Measurements from ENCODE around the gene ASB9. TPM values are rescaled to one million over a fixed set of nuclear protein-coding genes. Genes with fewer than 3 reads are reported as not detected.
A peak's percentile ranks its signal among the peaks of the same experiment; 100 is the strongest.
"Not testable (repeated sequence)": the region's sequence is repeated elsewhere in the genome, so short reads cannot be mapped to it uniquely, and the experiment has no call there.

Gene ASB9
- total RNA-seq, 1 experiment from 2014 or later, result 0.68 TPM

DNA sequence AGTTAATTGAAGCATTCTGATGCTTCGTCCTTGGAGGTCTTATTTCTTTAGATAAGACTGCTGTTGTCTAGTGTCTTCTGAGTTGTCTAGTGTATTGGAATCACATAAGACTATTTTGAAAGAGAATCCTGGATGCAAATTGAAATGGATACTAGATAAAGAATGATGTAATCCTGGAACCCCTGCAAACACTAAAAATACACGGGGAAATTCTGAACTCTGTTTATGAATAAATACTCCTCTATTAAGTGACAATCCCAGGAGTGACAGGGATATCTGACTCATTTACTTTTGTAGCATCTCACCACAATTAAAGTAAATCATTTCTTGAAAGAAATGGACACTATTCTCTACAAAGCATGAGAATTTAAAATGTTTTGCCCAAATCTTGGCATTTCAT, 44.6 kb upstream of the ASB9 start:
- H3K4me1 Mint-ChIP-seq (ENCODE audit: insufficient read depth, unreplicated experiment), result no peaks in the 10 kb centered on the region
- ChIA-PET POLR2A (no interaction called here), CTCF (no interaction called here)
- TF ChIP-seq, protein P1, sequence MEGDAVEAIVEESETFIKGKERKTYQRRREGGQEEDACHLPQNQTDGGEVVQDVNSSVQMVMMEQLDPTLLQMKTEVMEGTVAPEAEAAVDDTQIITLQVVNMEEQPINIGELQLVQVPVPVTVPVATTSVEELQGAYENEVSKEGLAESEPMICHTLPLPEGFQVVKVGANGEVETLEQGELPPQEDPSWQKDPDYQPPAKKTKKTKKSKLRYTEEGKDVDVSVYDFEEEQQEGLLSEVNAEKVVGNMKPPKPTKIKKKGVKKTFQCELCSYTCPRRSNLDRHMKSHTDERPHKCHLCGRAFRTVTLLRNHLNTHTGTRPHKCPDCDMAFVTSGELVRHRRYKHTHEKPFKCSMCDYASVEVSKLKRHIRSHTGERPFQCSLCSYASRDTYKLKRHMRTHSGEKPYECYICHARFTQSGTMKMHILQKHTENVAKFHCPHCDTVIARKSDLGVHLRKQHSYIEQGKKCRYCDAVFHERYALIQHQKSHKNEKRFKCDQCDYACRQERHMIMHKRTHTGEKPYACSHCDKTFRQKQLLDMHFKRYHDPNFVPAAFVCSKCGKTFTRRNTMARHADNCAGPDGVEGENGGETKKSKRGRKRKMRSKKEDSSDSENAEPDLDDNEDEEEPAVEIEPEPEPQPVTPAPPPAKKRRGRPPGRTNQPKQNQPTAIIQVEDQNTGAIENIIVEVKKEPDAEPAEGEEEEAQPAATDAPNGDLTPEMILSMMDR (IDR thresholded peaks at IDR 0.05; ENCODE audit: unreplicated experiment), result no peak
- H3K27me3 Mint-ChIP-seq (ENCODE audit: insufficient read depth, unreplicated experiment), result peaks cover 32% of the 10 kb centered on the region
- H3K4me3 Mint-ChIP-seq (ENCODE audit: unreplicated experiment), result no peak overlapping the region
- BruUV-seq (replicated peaks), result no TSS peak
- H3K36me3 Mint-ChIP-seq (ENCODE audit: insufficient read depth, unreplicated experiment), result no peaks in the 10 kb centered on the region
- DNase-seq (ENCODE audit: unreplicated experiment), result no peak
- no peaks in the 10 kb centered on the region for H3K9me3 Mint-ChIP-seq (ENCODE audit: unreplicated experiment)
- H3K27ac Mint-ChIP-seq (ENCODE audit: low read depth, unreplicated experiment), result no peak overlapping the region
- intact Hi-C loops (cut with micrococcal nuclease), result no loop called here

DNA sequence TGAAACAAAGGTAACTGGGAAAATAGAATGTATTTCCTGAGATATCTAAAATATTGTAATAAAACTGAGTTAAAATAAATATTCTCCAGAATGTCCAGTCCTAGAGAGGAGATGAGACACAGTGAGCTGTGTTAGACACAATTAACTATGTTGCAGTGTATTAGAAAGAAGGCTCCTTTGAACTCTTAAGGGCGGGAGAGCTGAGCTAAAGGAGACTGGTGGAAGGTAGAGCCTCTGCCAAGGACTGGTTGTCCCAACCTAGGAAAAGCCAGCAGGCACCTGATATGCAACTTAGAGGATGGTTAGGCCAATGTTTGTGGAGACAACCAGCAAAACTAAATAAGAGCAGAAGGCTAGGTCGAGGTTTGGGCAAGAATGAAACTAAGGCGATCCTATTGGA, 41.2 kb upstream of the ASB9 start:
- no peak overlapping the region for H3K27ac Mint-ChIP-seq (ENCODE audit: low read depth, unreplicated experiment)
- peaks cover 33% of the 10 kb centered on the region for H3K27me3 Mint-ChIP-seq (ENCODE audit: insufficient read depth, unreplicated experiment)
- no peak overlapping the region for H3K4me3 Mint-ChIP-seq (ENCODE audit: unreplicated experiment)
- no peaks in the 10 kb centered on the region for H3K9me3 Mint-ChIP-seq (ENCODE audit: unreplicated experiment)
- no TSS peak for BruUV-seq (replicated peaks)
- no peak for DNase-seq (ENCODE audit: unreplicated experiment)
- H3K36me3 Mint-ChIP-seq (ENCODE audit: insufficient read depth, unreplicated experiment), result peaks cover 5% of the 10 kb centered on the region
- ChIA-PET POLR2A (no interaction called here), CTCF (interaction anchor here (0.8 to 4.8 kb wide), 5 partner anchors 11 to 156 kb away, joined by 3 to 28 read pairs (median 3); no protein-coding TSS in a partner anchor)
- intact Hi-C loops (cut with micrococcal nuclease), result no loop called here
- no peaks in the 10 kb centered on the region for H3K4me1 Mint-ChIP-seq (ENCODE audit: insufficient read depth, unreplicated experiment)
- TF ChIP-seq, protein P1 (IDR thresholded peaks at IDR 0.05; ENCODE audit: unreplicated experiment), result no peak

DNA sequence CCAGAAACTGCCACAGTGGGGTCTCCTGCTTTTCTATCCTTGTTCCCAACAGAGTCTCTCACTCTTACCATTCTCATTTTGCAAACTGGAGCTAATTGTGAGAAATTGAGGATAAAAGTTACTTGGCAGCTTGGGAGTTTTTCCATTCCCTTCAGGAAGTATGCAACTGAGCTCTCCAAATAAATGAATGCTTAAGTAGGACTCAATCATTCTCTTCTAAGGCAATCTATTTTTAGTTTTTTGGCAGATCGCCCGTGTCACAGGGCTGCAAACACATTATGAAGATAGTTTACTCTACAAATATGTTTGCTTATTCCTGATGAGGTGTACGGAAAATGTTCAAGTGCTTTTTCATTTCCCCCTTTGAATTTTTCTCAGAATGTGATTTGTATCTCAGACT, 40.2 kb upstream of the ASB9 start:
- H3K4me3 Mint-ChIP-seq (ENCODE audit: unreplicated experiment), result no peak overlapping the region
- peaks cover 5% of the 10 kb centered on the region for H3K4me1 Mint-ChIP-seq (ENCODE audit: insufficient read depth, unreplicated experiment)
- TF ChIP-seq, protein P1 (IDR thresholded peaks at IDR 0.05; ENCODE audit: unreplicated experiment), result no peak
- BruUV-seq (replicated peaks), result no TSS peak
- POLR2A ChIA-PET, result interaction anchor here (0.6 kb wide), 1 partner anchor 1459 kb away, joined by 3 read pairs; no protein-coding TSS in a partner anchor
- no peaks in the 10 kb centered on the region for H3K9me3 Mint-ChIP-seq (ENCODE audit: unreplicated experiment)
- peaks cover 33% of the 10 kb centered on the region for H3K27me3 Mint-ChIP-seq (ENCODE audit: insufficient read depth, unreplicated experiment)
- intact Hi-C loops (cut with micrococcal nuclease), result no loop called here
- CTCF ChIA-PET, result interaction anchor here (1.0 to 4.8 kb wide), 2 partner anchors 10 to 157 kb away, joined by 4 to 28 read pairs; no protein-coding TSS in a partner anchor
- H3K27ac Mint-ChIP-seq (ENCODE audit: low read depth, unreplicated experiment), result no peak overlapping the region
- peaks cover 5% of the 10 kb centered on the region for H3K36me3 Mint-ChIP-seq (ENCODE audit: insufficient read depth, unreplicated experiment)
- DNase-seq (ENCODE audit: unreplicated experiment), result peak; percentile 9

DNA sequence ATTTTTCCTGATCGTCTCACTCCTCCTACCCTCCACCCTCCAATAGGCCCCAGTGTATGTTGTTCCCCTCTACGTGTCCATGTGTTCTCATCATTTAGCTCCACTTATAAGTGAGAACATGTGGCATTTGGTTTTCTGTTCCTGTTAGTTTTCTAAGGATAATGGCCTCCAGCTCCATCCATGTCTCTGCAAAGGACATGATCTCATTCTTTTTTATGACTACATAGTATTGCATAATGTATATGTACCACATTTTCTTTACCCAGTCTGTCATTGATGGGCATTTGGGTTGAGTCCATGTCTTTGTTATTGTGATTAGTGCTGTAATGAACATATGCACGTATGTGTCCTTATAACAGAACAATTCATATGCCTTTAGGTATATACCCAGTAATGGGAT, 36.0 kb upstream of the ASB9 start:
- BruUV-seq (replicated peaks); CTCF ChIA-PET; intact Hi-C loops (cut with micrococcal nuclease); H3K4me3 Mint-ChIP-seq (ENCODE audit: unreplicated experiment); POLR2A ChIA-PET; H3K4me1 Mint-ChIP-seq (ENCODE audit: insufficient read depth, unreplicated experiment); H3K27ac Mint-ChIP-seq (ENCODE audit: low read depth, unreplicated experiment); H3K9me3 Mint-ChIP-seq (ENCODE audit: unreplicated experiment); DNase-seq (ENCODE audit: unreplicated experiment); H3K36me3 Mint-ChIP-seq (ENCODE audit: insufficient read depth, unreplicated experiment): not testable (repeated sequence)
- peaks cover 34% of the 10 kb centered on the region for H3K27me3 Mint-ChIP-seq (ENCODE audit: insufficient read depth, unreplicated experiment)

DNA sequence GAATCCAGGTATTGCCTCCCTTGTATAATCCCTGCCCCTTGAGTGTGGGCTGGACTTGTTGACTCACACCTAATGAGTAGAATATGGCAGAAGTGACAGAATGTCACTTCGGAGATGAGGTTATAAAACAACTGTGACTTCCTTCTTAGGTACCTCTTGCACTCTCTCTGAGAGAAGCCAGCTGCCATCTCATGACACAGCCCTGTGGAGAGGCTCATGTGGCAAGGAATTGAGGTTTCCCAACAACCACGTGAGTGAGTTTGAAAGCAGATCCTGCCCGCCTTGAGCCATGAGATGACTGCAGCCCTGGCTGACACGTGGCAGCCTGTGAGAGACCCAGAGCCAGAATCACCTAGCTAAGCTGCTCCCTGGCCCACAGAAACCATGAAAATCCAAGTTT, 32.0 kb upstream of the ASB9 start:
- H3K9me3 Mint-ChIP-seq (ENCODE audit: unreplicated experiment), result no peaks in the 10 kb centered on the region
- H3K4me1 Mint-ChIP-seq (ENCODE audit: insufficient read depth, unreplicated experiment), result peaks cover 5% of the 10 kb centered on the region
- H3K4me3 Mint-ChIP-seq (ENCODE audit: unreplicated experiment), result no peak overlapping the region
- CTCF ChIA-PET, result interaction anchor here (1.0 to 6.8 kb wide), 6 partner anchors 33 to 211 kb away, joined by 3 to 87 read pairs (median 3); no protein-coding TSS in a partner anchor
- H3K27me3 Mint-ChIP-seq (ENCODE audit: insufficient read depth, unreplicated experiment), result peaks cover 20% of the 10 kb centered on the region
- DNase-seq (ENCODE audit: unreplicated experiment), result peak; percentile 50
- BruUV-seq (replicated peaks), result no TSS peak
- H3K36me3 Mint-ChIP-seq (ENCODE audit: insufficient read depth, unreplicated experiment), result no peaks in the 10 kb centered on the region
- TF ChIP-seq, protein P1 (IDR thresholded peaks at IDR 0.05; ENCODE audit: unreplicated experiment), result no peak
- POLR2A ChIA-PET, result interaction anchor here (1.2 to 1.4 kb wide), 3 partner anchors 27 to 258 kb away, joined by 3 read pairs; no protein-coding TSS in a partner anchor
- H3K27ac Mint-ChIP-seq (ENCODE audit: low read depth, unreplicated experiment), result no peak overlapping the region
- intact Hi-C loops (cut with micrococcal nuclease), result loop anchor here (2.0 to 5.0 kb wide), 2 partner anchors 35 to 263 kb away; partner anchors contain the start of gene PIGA

Measured in MCF 10A (cell line).